H1 (cell line): ENCODE results near the gene DFFB. TPM values are rescaled to one million over a fixed set of nuclear protein-coding genes. Genes with fewer than 3 reads are reported as not detected.

ENCODE experiments used
- CTCF ChIA-PET: fragments of 300-600 bp; sonication (Branson Sonifier 250); formaldehyde crosslinking; loops from one replicate; lab custom pipeline; 2021; ENCODE audit not compliant: partially characterized antibody; lab: Charles Lee
- POLR2A ChIA-PET: fragments of 300-600 bp; sonication (Branson Sonifier 250); formaldehyde crosslinking; loops from one replicate; lab custom pipeline; 2021; ENCODE audit warnings: inconsistent platforms; ENCODE audit not compliant: partially characterized antibody; lab: Charles Lee
- DNase-seq, 2 experiments: peaks; one replicate each; pipeline versions ENCODE4 v3.0.0 to v3.0.0-alpha.2; 2010 to 2022; ENCODE audit warnings: low spot score in 2 of 2, low read depth in 1 of 2, mixed read lengths in 1 of 2
- FAIRE-seq: peaks from 2 replicates; lab custom pipeline; 2011; peaks lifted over from hg19 to GRCh38; lab: Jason Lieb, UNC
- H2AFZ ChIP-seq: 2 replicates; pipeline ENCODE4 v1.8.1; 2012; ENCODE audit warnings: low read length, inconsistent platforms
- H2AK5ac ChIP-seq: 2 replicates; pipeline ENCODE4 v1.6.1; 2013; ENCODE audit warnings: low read depth, low read length
- H2BK120ac ChIP-seq: replicated peaks from 2 replicates; pipeline ENCODE3; 2013; ENCODE audit warnings: low read depth, low read length, inconsistent platforms
- H2BK12ac ChIP-seq: 2 replicates; pipeline ENCODE4 v1.6.1; 2013; ENCODE audit warnings: low read depth, low read length
- H2BK15ac ChIP-seq: 2 replicates; pipeline ENCODE4 v1.6.1; 2013; ENCODE audit warnings: low read length
- H2BK20ac ChIP-seq: 2 replicates; pipeline ENCODE4 v1.6.1; 2013; ENCODE audit warnings: low read length
- H2BK5ac ChIP-seq: 2 replicates; pipeline ENCODE4 v1.6.1; 2013; ENCODE audit warnings: low read depth, low read length
- H3K14ac ChIP-seq: 2 replicates; pipeline ENCODE4 v1.6.1; 2013; ENCODE audit warnings: inconsistent platforms; ENCODE audit not compliant: insufficient read length
- H3K18ac ChIP-seq: 2 replicates; pipeline ENCODE4 v1.6.1; 2013; ENCODE audit warnings: low read length; ENCODE audit errors: extremely low read depth
- H3K23ac ChIP-seq: 2 replicates; pipeline ENCODE4 v1.6.1; 2013; ENCODE audit warnings: inconsistent platforms; ENCODE audit not compliant: insufficient read length
- H3K23me2 ChIP-seq: 2 replicates; pipeline ENCODE4 v1.6.1; 2013; ENCODE audit warnings: low read depth, low read length
- H3K27ac ChIP-seq: 2 replicates; pipeline ENCODE4 v1.6.1; 2011; ENCODE audit warnings: low read depth, low read length, inconsistent platforms
- H3K27me3 ChIP-seq, 4 experiments: replicated peaks in 1 of 4; 1 replicate in 1 of 4; 2 replicates in 3 of 4; pipeline versions ENCODE4 v1.6.1 to v1.8.1; 2011 to 2013; ENCODE audit warnings: low read length in 3 of 4, mild to moderate bottlenecking in 3 of 4, inconsistent platforms in 2 of 4, mixed read lengths in 2 of 4, moderate library complexity in 1 of 4; ENCODE audit not compliant: control insufficient read depth in 3 of 4, insufficient read depth in 3 of 4; ENCODE audit errors: extremely low read depth in 1 of 4
- H3K36me3 ChIP-seq, 4 experiments: 2 replicates each; pipeline versions ENCODE4 v1.6.1 to v1.8.1; 2011 to 2013; ENCODE audit warnings: mild to moderate bottlenecking in 4 of 4, low read length in 3 of 4, moderate library complexity in 2 of 4, control low read depth in 1 of 4, inconsistent platforms in 1 of 4; ENCODE audit not compliant: insufficient read depth in 4 of 4, control insufficient read depth in 2 of 4
- H3K4ac ChIP-seq: replicated peaks from 2 replicates; pipeline ENCODE3; 2013; ENCODE audit warnings: low read length, low read depth, mixed read lengths, inconsistent platforms; ENCODE audit not compliant: insufficient read length
- H3K4me1 ChIP-seq, 4 experiments: replicated peaks in 1 of 4; 1 replicate in 1 of 4; 2 replicates in 3 of 4; pipeline versions ENCODE4 v1.6.1 to v1.8.1; 2011 to 2013; ENCODE audit warnings: low read length in 3 of 4, inconsistent platforms in 2 of 4, mixed read lengths in 1 of 4; ENCODE audit not compliant: insufficient read depth in 4 of 4, control insufficient read depth in 3 of 4
- H3K4me2 ChIP-seq, 2 experiments: 2 replicates each; pipeline versions ENCODE4 v1.6.1 to v1.8.1; 2011 to 2013; ENCODE audit warnings: low read depth in 2 of 2, low read length in 2 of 2, control low read depth in 1 of 2, inconsistent platforms in 1 of 2, mild to moderate bottlenecking in 1 of 2; ENCODE audit not compliant: insufficient read depth in 1 of 2
- H3K4me3 ChIP-seq, 4 experiments: fragments of 200-600, 300-600 bp in 1 of 4; sonication (generic), shearing (Covaris generic), sonication (Bioruptor Twin) in 1 of 4; 2 replicates each; pipeline versions ENCODE4 v1.5.1 to v1.8.1; 2011 to 2016; ENCODE audit warnings: low read length in 4 of 4, low read depth in 3 of 4, control low read depth in 2 of 4, inconsistent platforms in 2 of 4, mild to moderate bottlenecking in 2 of 4, mixed read lengths in 1 of 4, moderate library complexity in 1 of 4; ENCODE audit not compliant: insufficient read depth in 2 of 4; ENCODE audit errors: extremely low read depth in 1 of 4
- H3K56ac ChIP-seq: replicated peaks from 2 replicates; pipeline ENCODE3; 2013; ENCODE audit warnings: low read depth, mild to moderate bottlenecking, mixed read lengths, low read length, inconsistent platforms; ENCODE audit not compliant: insufficient read length
- H3K79me1 ChIP-seq: 2 replicates; pipeline ENCODE4 v1.6.1; 2013; ENCODE audit warnings: low read depth, low read length, control low read depth
- H3K79me2 ChIP-seq, 2 experiments: 2 replicates each; pipeline versions ENCODE4 v1.6.1 to v1.8.1; 2012 to 2013; ENCODE audit warnings: low read length in 2 of 2, mild to moderate bottlenecking in 2 of 2, inconsistent platforms in 1 of 2; ENCODE audit not compliant: insufficient read depth in 2 of 2, control insufficient read depth in 1 of 2
- H3K9ac ChIP-seq, 4 experiments: replicated peaks in 1 of 4; 1 replicate in 1 of 4; 2 replicates in 3 of 4; pipeline versions ENCODE4 v1.6.1 to v1.8.1; 2011 to 2013; ENCODE audit warnings: low read depth in 3 of 4, low read length in 3 of 4, control low read depth in 2 of 4, mild to moderate bottlenecking in 2 of 4, moderate library complexity in 2 of 4, inconsistent platforms in 1 of 4; ENCODE audit errors: extremely low read depth in 1 of 4
- H3K9me3 ChIP-seq, 2 experiments: 2 replicates each; pipeline versions ENCODE4 v1.6.1 to v1.8.1; 2012 to 2013; ENCODE audit warnings: mild to moderate bottlenecking in 2 of 2, moderate library complexity in 2 of 2, control low read depth in 1 of 2, inconsistent platforms in 1 of 2, low read depth in 1 of 2, low read length in 1 of 2, mixed read lengths in 1 of 2; ENCODE audit not compliant: insufficient read depth in 2 of 2
- H4K20me1 ChIP-seq, 2 experiments: replicated peaks in 1 of 2; 2 replicates each; pipeline versions ENCODE3 to v1.8.1; 2011 to 2013; ENCODE audit warnings: inconsistent platforms in 2 of 2, low read length in 2 of 2, mild to moderate bottlenecking in 1 of 2; ENCODE audit not compliant: insufficient read depth in 2 of 2, control insufficient read depth in 1 of 2
- H4K5ac ChIP-seq: 2 replicates; pipeline ENCODE4 v1.6.1; 2013; ENCODE audit warnings: low read length, low read depth, mixed read lengths, inconsistent platforms; ENCODE audit not compliant: insufficient read length
- H4K8ac ChIP-seq: 2 replicates; pipeline ENCODE4 v1.8.0; 2013; ENCODE audit warnings: mild to moderate bottlenecking, moderate library complexity, low read length, inconsistent platforms; ENCODE audit not compliant: insufficient read depth; ENCODE audit errors: extremely low read depth
- H4K91ac ChIP-seq: replicated peaks from 2 replicates; pipeline ENCODE3; 2013; ENCODE audit warnings: low read length, mixed read lengths, inconsistent platforms; ENCODE audit not compliant: insufficient read length
- CBX5 ChIP-seq: fragments of 300-800, 300-1000 bp; sonication (generic); IDR thresholded peaks from 2 replicates; pipeline ENCODE4 v1.7.1; 2016; ENCODE audit warnings: antibody characterized with exemption, low read length, low read depth
- CREB1 ChIP-seq: IDR thresholded peaks from 2 replicates; pipeline ENCODE4 v1.6.1; 2012; ENCODE audit warnings: inconsistent platforms
- FOSL1 ChIP-seq: IDR thresholded peaks from 2 replicates; pipeline ENCODE4 v1.6.1; 2011; ENCODE audit warnings: mild to moderate bottlenecking, low read depth, low read length, moderate library complexity; ENCODE audit not compliant: insufficient read depth
- HDAC6 ChIP-seq: IDR thresholded peaks from one replicate; pipeline ENCODE4 v1.7.1; 2012; ENCODE audit warnings: low read depth, mild to moderate bottlenecking, inconsistent platforms, low read length, moderate library complexity
- MAFK ChIP-seq: IDR thresholded peaks from 2 replicates; pipeline ENCODE4 v1.6.1; 2012; ENCODE audit warnings: low read depth, mild to moderate bottlenecking, improper control_type of control experiment, low read length
- RNF2 ChIP-seq: fragments of 200-900, 300-1000 bp; sonication (generic); IDR thresholded peaks from 2 replicates; pipeline ENCODE4 v1.7.1; 2016; ENCODE audit warnings: borderline replicate concordance, low read depth, mild to moderate bottlenecking, antibody characterized with exemption, low read length; ENCODE audit not compliant: poor library complexity, severe bottlenecking; ENCODE audit errors: missing control alignments
- SAP30 ChIP-seq: fragments of 300-600 bp; sonication (generic); IDR thresholded peaks from 2 replicates; pipeline ENCODE4 v1.7.1; 2012; ENCODE audit warnings: low read length, moderate library complexity, mild to moderate bottlenecking, inconsistent platforms; ENCODE audit not compliant: insufficient read depth, insufficient replicate concordance
- SIN3A ChIP-seq, 2 experiments: IDR thresholded peaks in 1 of 2; conservative IDR thresholded peaks in 1 of 2; 2 replicates each; pipeline ENCODE4 v1.6.1; 2011 to 2012; ENCODE audit warnings: low read length in 2 of 2, improper control_type of control experiment in 1 of 2, low read depth in 1 of 2, mild to moderate bottlenecking in 1 of 2
- SIRT6 ChIP-seq: IDR thresholded peaks from one replicate; pipeline ENCODE4 v1.7.1; 2012; ENCODE audit warnings: low read length, inconsistent platforms
- SP4 ChIP-seq: IDR thresholded peaks from 2 replicates; pipeline ENCODE4 v1.6.1; 2012; ENCODE audit warnings: low read length, inconsistent platforms
- USF2 ChIP-seq: IDR thresholded peaks from 2 replicates; pipeline ENCODE4 v1.6.1; 2011; ENCODE audit warnings: low read length, improper control_type of control experiment
- YY1 ChIP-seq: IDR thresholded peaks from 2 replicates; pipeline ENCODE4 v1.6.1; 2011; ENCODE audit warnings: low read depth, mild to moderate bottlenecking, low read length
- WGBS, 2 experiments: shearing (Covaris generic) in 1 of 2; methylation state at CpG; one replicate each; pipeline versions ENCODE4 v1.1.6 to v1.1.7; 2013 to 2015; ENCODE audit warnings: low lambda C conversion rate in 2 of 2, mixed read lengths in 2 of 2, inconsistent platforms in 1 of 2, low coverage in 1 of 2, missing lambda C conversion rate in 1 of 2; ENCODE audit not compliant: insufficient replicate concordance in 2 of 2, insufficient coverage in 1 of 2, insufficient read length in 1 of 2; ENCODE audit errors: extremely low coverage in 1 of 2, missing lambda C conversion rate in 1 of 2; 5-methylcytosine and 5-hydroxymethylcytosine counted together
- polyA plus RNA-seq, 7 experiments: library from polyadenylated mRNA; depleted of rRNA in 3 of 7; stranded (reverse) in 5 of 7; unstranded in 2 of 7; fragments of >200 nt in 5 of 7; fragments of 200-250 nt in 2 of 7; gene quantifications; 1 replicate in 5 of 7; 2 replicates in 1 of 7; 4 replicates in 1 of 7; pipeline versions ENCODE4 v1.2.1 to v1.2.3, GENCODE V29; 2011 to 2013; ENCODE audit warnings: missing spikeins in 2 of 7, mixed read lengths in 2 of 7
- total RNA-seq: library from RNA; stranded (reverse); fragmentation: NEBNext Ultra II Directional; extraction: Animal tissue kit (Norgen Biotek cat#: 25700); gene quantifications from 2 replicates; pipeline ENCODE4 v1.2.1, GENCODE V29; 2021

DFFB gene
- total and polyA plus RNA-seq, 2 of the 8 experiments (the other 6 are each of a cell fraction or from before 2014, with no cell fraction given): 8.6 to 11.9 TPM

GRCh38 chr1:3891329-3891865, 34.1 kb downstream of the DFFB start:
- CTCF ChIA-PET: interaction anchor here (1.0 to 1.6 kb wide), 2 partner anchors 9 to 165 kb away, joined by 3 read pairs; no protein-coding TSS in a partner anchor
- H3K14ac ChIP-seq: no peak overlapping the region
- no peak overlapping the region for H4K8ac ChIP-seq
- no peak overlapping the region for H2AK5ac ChIP-seq
- H2BK20ac ChIP-seq: no peak overlapping the region
- H3K79me2 ChIP-seq: peaks cover 3 to 32% of the 10 kb centered on the region in 2 experiments; a peak in 3 of 4 replicates
- H3K18ac ChIP-seq: no peak overlapping the region
- no peak overlapping the region for H3K4ac ChIP-seq
- DNase-seq (no peak), FAIRE-seq (no peak)
- no peaks in the 10 kb centered on the region for H3K27me3 ChIP-seq
- no peak overlapping the region for H2BK120ac ChIP-seq
- peaks cover 14 to 25% (median 20%) of the 10 kb centered on the region in 4 experiments; a peak in 6 of 8 replicates for H3K36me3 ChIP-seq
- H4K91ac ChIP-seq: no peak overlapping the region
- H4K5ac ChIP-seq: no peak overlapping the region
- 88% methylated on average over 16 of the region's 17 CpGs; no CpG with 5 or more reads in 1 of the 2 experiments for WGBS, 2 experiments
- H3K23ac ChIP-seq: no peak overlapping the region
- no peak overlapping the region for H3K27ac ChIP-seq
- no peaks in the 10 kb centered on the region for H3K9me3 ChIP-seq
- peaks cover 11% of the 10 kb centered on the region for H3K79me1 ChIP-seq
- H3K4me2 ChIP-seq: no peak overlapping the region
- H3K9ac ChIP-seq: no peak overlapping the region
- peaks cover 7 to 18% of the 10 kb centered on the region in 2 experiments for H4K20me1 ChIP-seq
- POLR2A ChIA-PET: interaction anchor here (1.4 kb wide), 1 partner anchor 9 kb away, joined by 5 read pairs; the partner anchor contains the start of gene C1orf174
- H2AFZ ChIP-seq: no peak overlapping the region
- no peak overlapping the region for H2BK12ac ChIP-seq
- H2BK5ac ChIP-seq: no peak overlapping the region
- H3K56ac ChIP-seq: no peak overlapping the region
- H3K4me1 ChIP-seq: no peaks in the 10 kb centered on the region
- H3K23me2 ChIP-seq: no peaks in the 10 kb centered on the region
- H2BK15ac ChIP-seq: no peak overlapping the region
- H3K4me3 ChIP-seq: no peak overlapping the region
- TF ChIP-seq SP4: no peak
- TF ChIP-seq SIRT6: no peak
- no peak for TF ChIP-seq HDAC6
- TF ChIP-seq YY1: no peak
- no peak for TF ChIP-seq FOSL1
- TF ChIP-seq SIN3A (conservative IDR thresholded peaks at IDR 0.05 in 1 of 2, IDR thresholded peaks at IDR 0.05 in 1 of 2; ENCODE audit: low read depth in 1 of 2, low read length in 2 of 2): no peak
- no peak for TF ChIP-seq SAP30
- TF ChIP-seq RNF2: no peak
- no peak for TF ChIP-seq USF2
- TF ChIP-seq CBX5: no peak
- no peak for TF ChIP-seq CREB1
- TF ChIP-seq MAFK: no peak
